CD4-positive, CD25-positive, alpha-beta regulatory T cell (primary cell): ENCODE measurements around the gene TMEM147. TPM values are rescaled to one million over a fixed set of nuclear protein-coding genes. Genes with fewer than 3 reads are reported as not detected.

ENCODE experiments used
- ATAC-seq, 2 donors: fragments of 150-1000 bp; cut with Tn5 transposase; one replicate each; pipeline ENCODE4 v1.10.0; 2021; ENCODE audit warnings: low read depth in 2 of 2, moderate number of reproducible peaks in 2 of 2, moderate library complexity in 1 of 2
- DNase-seq, 3 donors: peaks; one replicate each; pipeline versions ENCODE4 v3.0.0 to v3.0.0-alpha.2; 2012 to 2022; ENCODE audit warnings: mixed read lengths in 1 of 3
- H3K27ac ChIP-seq: one replicate; pipeline ENCODE4 v1.7.0; 2013; ENCODE audit warnings: mild to moderate bottlenecking, low read length; ENCODE audit not compliant: insufficient read depth, poor library complexity, severe bottlenecking
- H3K27me3 ChIP-seq: one replicate; pipeline ENCODE4 v1.7.0; 2013; ENCODE audit warnings: low read length; ENCODE audit not compliant: control insufficient read depth, insufficient read depth
- H3K36me3 ChIP-seq: one replicate; pipeline ENCODE4 v1.7.0; 2013; ENCODE audit warnings: mild to moderate bottlenecking, low read length, moderate library complexity; ENCODE audit not compliant: control insufficient read depth, insufficient read depth
- H3K4me1 ChIP-seq: 2 replicates; pipeline ENCODE4 v1.7.0; 2013; ENCODE audit warnings: mild to moderate bottlenecking, low read length; ENCODE audit not compliant: insufficient read depth, control insufficient read depth, poor library complexity, severe bottlenecking
- H3K4me3 ChIP-seq: one replicate; pipeline ENCODE4 v1.7.0; 2013; ENCODE audit warnings: low read depth, mild to moderate bottlenecking, low read length, moderate library complexity
- H3K9me3 ChIP-seq, 2 experiments: 1 replicate in 1 of 2; 2 replicates in 1 of 2; pipeline ENCODE4 v1.7.0; 2013; ENCODE audit warnings: low read length in 2 of 2, mild to moderate bottlenecking in 1 of 2, moderate library complexity in 1 of 2; ENCODE audit not compliant: control insufficient read depth in 2 of 2
- H3K27ac Mint-ChIP-seq, 3 donors: one replicate each; pipeline ENCODE4 v1.8.0; 2020 to 2022; ENCODE audit warnings: mild to moderate bottlenecking in 3 of 3, mixed read lengths in 3 of 3, moderate library complexity in 2 of 3
- H3K27me3 Mint-ChIP-seq: one replicate; pipeline ENCODE4 v1.8.0; 2022; ENCODE audit warnings: mild to moderate bottlenecking, mixed read lengths
- H3K36me3 Mint-ChIP-seq: one replicate; pipeline ENCODE4 v1.8.0; 2020; ENCODE audit warnings: mixed read lengths
- H3K4me1 Mint-ChIP-seq, 4 donors: one replicate each; pipeline ENCODE4 v1.8.0; 2020 to 2022; ENCODE audit warnings: mixed read lengths in 4 of 4, mild to moderate bottlenecking in 1 of 4
- H3K4me3 Mint-ChIP-seq, 4 donors: one replicate each; pipeline ENCODE4 v1.8.0; 2020 to 2022; ENCODE audit warnings: mild to moderate bottlenecking in 4 of 4, mixed read lengths in 4 of 4, moderate library complexity in 3 of 4
- H3K9me3 Mint-ChIP-seq, 7 donors: one replicate each; pipeline ENCODE4 v1.8.0; 2020 to 2022; ENCODE audit warnings: mixed read lengths in 7 of 7, mild to moderate bottlenecking in 3 of 7, moderate library complexity in 2 of 7
- polyA plus RNA-seq, 4 donors: library from polyadenylated mRNA; unstranded; fragments of 300-500 nt; fragmentation: Illumina TruSeq; gene quantifications; one replicate each; pipeline ENCODE4 v1.2.3, GENCODE V29; 2021
- total RNA-seq: library from RNA; stranded (reverse); gene quantifications from one replicate; pipeline ENCODE4 v1.2.3, GENCODE V29; 2022

The TMEM147 gene
- total and polyA plus RNA-seq, 5 donors from 2014 or later: 37.1 to 179 (median 160) TPM

GRCh38 chr19:35521124-35521743, 24.2 kb upstream of the TMEM147 start:
- no peak for DNase-seq
- Histone ChIP-seq H3K4me3 (no peak overlapping the region), H3K9me3 (no peaks in the 10 kb centered on the region), H3K27ac (no peak overlapping the region), H3K4me1 (no peaks in the 10 kb centered on the region), H3K27me3 (no peaks in the 10 kb centered on the region), H3K36me3 (no peaks in the 10 kb centered on the region)
- no peak for ATAC-seq
- Mint-ChIP-seq H3K27me3 (peaks cover 16% of the 10 kb centered on the region), H3K4me1 (peaks cover 0 to 2% (median 0%) of the 10 kb centered on the region in 4 donors), H3K27ac (no peak overlapping the region), H3K4me3 (no peak overlapping the region), H3K36me3 (no peaks in the 10 kb centered on the region), H3K9me3 (no peaks in the 10 kb centered on the region)

GRCh38 chr19:35522745-35523327, 22.6 kb upstream of the TMEM147 start:
- no peak overlapping the region for H3K4me3 ChIP-seq
- H3K4me3 Mint-ChIP-seq: no peak overlapping the region
- no peaks in the 10 kb centered on the region for H3K9me3 ChIP-seq
- no peaks in the 10 kb centered on the region for H3K4me1 ChIP-seq
- H3K27ac ChIP-seq: no peak overlapping the region
- ATAC-seq: no peak
- peaks cover 0 to 2% (median 0%) of the 10 kb centered on the region in 4 donors for H3K4me1 Mint-ChIP-seq
- no peaks in the 10 kb centered on the region for H3K36me3 Mint-ChIP-seq
- H3K27me3 ChIP-seq: no peaks in the 10 kb centered on the region
- no peak overlapping the region for H3K27ac Mint-ChIP-seq
- DNase-seq: no peak
- peaks cover 23% of the 10 kb centered on the region for H3K27me3 Mint-ChIP-seq
- no peaks in the 10 kb centered on the region for H3K36me3 ChIP-seq
- H3K9me3 Mint-ChIP-seq: no peaks in the 10 kb centered on the region

- no peaks in the 10 kb centered on the region for H3K36me3 ChIP-seq
- no peaks in the 10 kb centered on the region for H3K9me3 ChIP-seq
- H3K9me3 Mint-ChIP-seq: no peaks in the 10 kb centered on the region
- no peaks in the 10 kb centered on the region for H3K4me1 ChIP-seq
- no peak overlapping the region for H3K4me3 ChIP-seq
- DNase-seq (no peak), ATAC-seq (no peak)
- peaks cover 34% of the 10 kb centered on the region for H3K27me3 Mint-ChIP-seq
- no peak overlapping the region for H3K27ac ChIP-seq
- H3K4me3 Mint-ChIP-seq: no peak overlapping the region
- H3K4me1 Mint-ChIP-seq: peaks cover 0 to 2% (median 0%) of the 10 kb centered on the region in 4 donors
- H3K27me3 ChIP-seq: no peaks in the 10 kb centered on the region
- peak overlapping the region in 1 of 3 donors; percentile 93 for H3K27ac Mint-ChIP-seq
- no peaks in the 10 kb centered on the region for H3K36me3 Mint-ChIP-seq
These were observed 21.1 kb upstream of the TMEM147 start for GRCh38 chr19:35524181-35524837.

DNA sequence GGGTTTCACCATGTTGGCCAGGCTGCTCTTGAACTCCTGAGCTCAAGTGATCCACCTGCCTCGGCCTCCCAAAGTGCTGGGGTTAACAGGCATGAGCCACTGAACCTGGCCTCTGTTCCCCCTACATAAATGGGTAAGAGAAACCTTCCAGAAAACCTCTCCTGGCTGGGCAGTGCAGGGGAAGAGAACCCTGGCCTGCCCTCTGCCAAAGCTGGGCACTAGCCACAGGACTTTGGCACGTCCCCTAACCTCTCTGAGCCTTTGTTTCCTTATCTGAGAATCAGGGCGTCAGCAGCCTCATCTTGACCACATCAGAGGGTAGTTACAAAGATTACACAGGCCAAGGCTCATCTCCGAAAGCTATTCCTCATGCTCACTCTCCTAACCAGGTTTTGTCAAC, 19.6 kb upstream of the TMEM147 start:
- H3K27me3 ChIP-seq: peaks cover 2% of the 10 kb centered on the region
- no peak overlapping the region for H3K4me3 Mint-ChIP-seq
- no peak overlapping the region for H3K27ac ChIP-seq
- DNase-seq (no peak), ATAC-seq (no peak)
- peaks cover 41% of the 10 kb centered on the region for H3K27me3 Mint-ChIP-seq
- no peaks in the 10 kb centered on the region for H3K36me3 ChIP-seq
- H3K36me3 Mint-ChIP-seq: no peaks in the 10 kb centered on the region
- no peak overlapping the region for H3K4me3 ChIP-seq
- no peaks in the 10 kb centered on the region for H3K4me1 ChIP-seq
- peak overlapping the region in 1 of 3 donors; percentile 42 for H3K27ac Mint-ChIP-seq
- H3K4me1 Mint-ChIP-seq: no peaks in the 10 kb centered on the region
- H3K9me3 Mint-ChIP-seq: no peaks in the 10 kb centered on the region
- no peaks in the 10 kb centered on the region for H3K9me3 ChIP-seq

DNA sequence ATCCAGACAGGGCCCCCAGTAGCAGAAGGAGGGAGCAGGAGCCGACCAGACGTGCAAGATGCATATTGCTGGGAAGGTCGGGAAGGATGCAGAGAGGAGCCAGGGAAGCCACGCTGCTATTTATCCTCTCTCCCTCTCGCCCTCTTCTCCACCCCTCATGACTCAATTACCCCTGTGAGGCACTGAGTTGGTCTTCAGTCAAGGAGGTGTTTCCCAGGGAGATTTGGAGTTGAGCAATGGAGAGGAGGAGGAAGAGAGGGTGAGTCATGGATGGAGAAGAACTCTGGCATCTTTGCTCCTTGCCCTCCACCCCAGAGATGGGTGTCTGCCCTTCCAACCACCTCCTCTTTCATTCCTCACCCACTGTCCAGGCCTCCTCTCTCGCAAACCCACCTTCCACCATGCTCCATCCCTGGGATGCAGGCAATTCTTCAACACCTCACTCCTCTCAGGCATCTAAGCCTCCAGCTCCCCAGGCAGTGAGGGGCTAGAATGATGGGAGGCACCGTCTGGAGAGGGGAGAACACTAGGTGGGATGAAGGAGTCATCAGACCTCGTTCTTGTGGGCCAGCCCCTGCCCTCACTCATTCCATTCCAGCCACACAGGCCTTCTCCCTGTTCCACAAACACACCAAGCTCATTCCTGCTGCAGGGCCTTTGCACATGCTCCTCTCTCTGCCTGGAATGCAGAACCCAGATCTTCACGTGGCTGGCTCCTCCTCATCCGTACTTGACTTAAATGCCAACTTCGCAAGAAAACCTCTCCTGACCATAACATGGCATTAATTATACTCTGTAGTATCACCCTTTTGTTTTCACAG, 17.0 kb upstream of the TMEM147 start, which contains the start of gene SBSN:
TSS of gene SBSN (minus strand) at position 94 of the 821 bp plus-strand sequence. CDS start at position 64, 30 bp downstream.
- Mint-ChIP-seq H3K27ac (no peak within 1 kb of the TSS), H3K36me3 (no peaks in the 10 kb centered on the region), H3K4me1 (peaks cover 0 to 6% (median 2%) of the 10 kb centered on the region in 4 donors), H3K27me3 (peaks cover 56% of the 10 kb centered on the region), H3K4me3 (no peak within 1 kb of the TSS), H3K9me3 (no peaks in the 10 kb centered on the region)
- Histone ChIP-seq H3K27ac (no peak within 1 kb of the TSS), H3K9me3 (no peaks in the 10 kb centered on the region), H3K36me3 (no peaks in the 10 kb centered on the region), H3K4me1 (peaks cover 2% of the 10 kb centered on the region), H3K4me3 (no peak within 1 kb of the TSS), H3K27me3 (peaks cover 2% of the 10 kb centered on the region)
- ATAC-seq: no peak
- DNase-seq: no peak

DNA sequence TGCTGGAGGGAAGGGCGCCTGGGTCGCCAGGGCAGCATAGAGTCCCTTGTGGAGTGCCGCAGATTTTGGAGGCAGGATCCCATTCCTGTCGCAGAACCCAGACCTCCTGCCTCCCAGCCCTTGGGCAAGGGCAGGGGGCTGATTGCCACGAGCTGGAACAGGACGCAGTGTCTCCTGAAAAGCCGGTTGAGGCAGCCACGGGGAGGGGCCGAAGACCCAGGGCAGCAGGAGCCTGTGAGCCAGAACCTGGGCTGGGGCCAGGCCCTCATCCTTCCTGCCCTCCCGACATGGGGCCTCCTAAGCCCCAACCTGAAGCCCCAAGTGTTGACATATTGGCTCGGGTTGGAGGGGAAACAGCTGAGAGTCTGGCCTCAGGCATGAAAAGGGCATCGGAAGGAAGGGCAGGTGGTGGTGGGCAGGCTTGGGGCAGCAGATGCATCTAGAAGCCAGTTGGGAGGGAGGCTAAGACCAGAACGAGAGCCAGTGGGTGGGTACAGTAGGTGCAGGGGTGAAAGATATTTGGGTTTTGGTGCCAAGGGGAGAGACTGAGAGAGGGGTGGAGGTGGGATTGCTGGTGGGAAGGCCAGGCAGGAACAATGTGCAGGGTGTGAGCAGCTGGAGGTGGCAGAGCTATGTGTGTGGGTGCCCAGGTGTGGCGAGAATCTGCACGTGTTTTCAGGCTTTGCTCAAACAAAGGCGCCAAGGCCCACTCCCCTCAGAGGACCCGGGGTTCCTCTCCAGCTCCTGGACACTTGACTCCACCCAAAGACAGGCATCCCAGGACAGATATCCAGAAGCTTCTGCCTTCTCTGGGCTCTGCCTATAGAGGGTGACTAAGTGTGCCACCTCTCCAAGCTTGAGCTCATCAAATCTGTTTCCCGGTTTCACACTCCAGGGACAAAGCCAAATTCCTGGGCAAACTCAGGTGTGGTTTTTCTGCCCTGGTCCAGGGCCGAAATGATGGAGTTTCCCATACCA, 15.9 kb upstream of the TMEM147 start:
- H3K9me3 ChIP-seq: no peaks in the 10 kb centered on the region
- H3K27me3 ChIP-seq: peaks cover 2% of the 10 kb centered on the region
- no peak overlapping the region for H3K4me3 ChIP-seq
- Mint-ChIP-seq H3K4me1 (peaks cover 0 to 12% (median 7%) of the 10 kb centered on the region in 4 donors), H3K4me3 (no peak overlapping the region), H3K9me3 (no peaks in the 10 kb centered on the region), H3K27ac (no peak overlapping the region), H3K27me3 (peaks cover 63% of the 10 kb centered on the region), H3K36me3 (no peaks in the 10 kb centered on the region)
- H3K4me1 ChIP-seq: peaks cover 11% of the 10 kb centered on the region
- no peak for DNase-seq
- H3K36me3 ChIP-seq: no peaks in the 10 kb centered on the region
- no peak overlapping the region for H3K27ac ChIP-seq
- no peak for ATAC-seq

- Histone ChIP-seq H3K27ac (no peak overlapping the region), H3K4me1 (peaks cover 11% of the 10 kb centered on the region), H3K36me3 (no peaks in the 10 kb centered on the region), H3K27me3 (peaks cover 2% of the 10 kb centered on the region), H3K9me3 (no peaks in the 10 kb centered on the region), H3K4me3 (no peak overlapping the region)
- Mint-ChIP-seq H3K9me3 (peaks cover 0 to 1% (median 0%) of the 10 kb centered on the region in 7 donors), H3K4me1 (peaks cover 0 to 14% (median 8%) of the 10 kb centered on the region in 4 donors), H3K27me3 (peaks cover 53% of the 10 kb centered on the region), H3K27ac (no peak overlapping the region), H3K36me3 (no peaks in the 10 kb centered on the region), H3K4me3 (no peak overlapping the region)
- ATAC-seq: no peak
- DNase-seq: no peak
These were observed 14.1 kb upstream of the TMEM147 start for GRCh38 chr19:35531291-35531690.
